Thyroid gland (tissue), 4 donors: ENCODE data around the gene PLCB1.

Experiments used
- POLR2A ChIP-seq, 2 donors: fragments of 450-650 bp; IDR thresholded peaks; one replicate each; pipeline ENCODE4 v1.6.1; 2017; ENCODE audit warnings: antibody characterized with exemption in 2 of 2, mild to moderate bottlenecking in 2 of 2, moderate library complexity in 1 of 2
- TF ChIP-seq, protein P1 (sequence below), 6 experiments: fragments of 200-600 bp in 3 of 6; fragments of 450-650 bp in 3 of 6; sonication (generic) in 3 of 6; IDR thresholded peaks; one replicate each; pipeline ENCODE4 v1.5.1; 2016 to 2019; ENCODE audit warnings: antibody characterized with exemption in 6 of 6, mild to moderate bottlenecking in 2 of 6, inconsistent platforms in 1 of 6, moderate library complexity in 1 of 6

DNA sequence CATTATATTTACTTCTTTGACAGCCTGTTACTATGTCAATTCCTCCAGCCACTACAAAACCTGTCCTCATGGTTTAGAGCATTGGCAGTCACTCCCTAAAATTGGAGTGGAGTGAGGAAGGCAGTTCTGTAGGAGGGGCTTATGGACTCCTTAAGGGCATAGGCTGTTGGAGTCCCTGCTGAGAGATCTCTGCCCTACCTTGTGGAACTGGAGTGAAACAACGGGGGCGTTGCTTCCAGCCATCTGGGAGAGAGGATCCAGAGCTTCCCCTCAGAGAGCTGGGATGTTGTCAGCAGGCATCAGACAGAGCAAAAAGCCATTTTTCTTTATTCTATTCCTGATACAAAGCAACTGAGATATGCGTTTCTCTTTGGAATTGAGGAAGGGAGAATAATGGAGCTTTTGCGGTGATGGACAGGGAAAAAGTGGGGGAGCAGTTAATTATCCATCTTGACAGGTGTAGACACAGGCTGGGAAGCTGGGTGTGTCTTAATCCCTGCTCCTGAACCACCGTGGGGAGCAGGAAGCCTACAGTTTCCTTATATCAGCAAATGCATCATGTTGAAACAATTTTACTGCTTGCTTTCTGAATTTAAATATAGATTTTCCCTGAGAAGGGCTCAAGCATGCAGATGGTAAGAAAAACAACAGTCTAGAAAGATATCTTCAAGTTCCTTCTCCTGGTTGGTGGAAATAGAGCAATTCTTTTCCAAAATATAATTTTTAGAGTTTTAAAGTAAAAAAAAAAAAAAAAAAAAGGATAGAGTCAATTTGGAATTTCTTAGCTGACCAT, 402.5 kb downstream of the PLCB1 start:
- TF ChIP-seq, protein P1, sequence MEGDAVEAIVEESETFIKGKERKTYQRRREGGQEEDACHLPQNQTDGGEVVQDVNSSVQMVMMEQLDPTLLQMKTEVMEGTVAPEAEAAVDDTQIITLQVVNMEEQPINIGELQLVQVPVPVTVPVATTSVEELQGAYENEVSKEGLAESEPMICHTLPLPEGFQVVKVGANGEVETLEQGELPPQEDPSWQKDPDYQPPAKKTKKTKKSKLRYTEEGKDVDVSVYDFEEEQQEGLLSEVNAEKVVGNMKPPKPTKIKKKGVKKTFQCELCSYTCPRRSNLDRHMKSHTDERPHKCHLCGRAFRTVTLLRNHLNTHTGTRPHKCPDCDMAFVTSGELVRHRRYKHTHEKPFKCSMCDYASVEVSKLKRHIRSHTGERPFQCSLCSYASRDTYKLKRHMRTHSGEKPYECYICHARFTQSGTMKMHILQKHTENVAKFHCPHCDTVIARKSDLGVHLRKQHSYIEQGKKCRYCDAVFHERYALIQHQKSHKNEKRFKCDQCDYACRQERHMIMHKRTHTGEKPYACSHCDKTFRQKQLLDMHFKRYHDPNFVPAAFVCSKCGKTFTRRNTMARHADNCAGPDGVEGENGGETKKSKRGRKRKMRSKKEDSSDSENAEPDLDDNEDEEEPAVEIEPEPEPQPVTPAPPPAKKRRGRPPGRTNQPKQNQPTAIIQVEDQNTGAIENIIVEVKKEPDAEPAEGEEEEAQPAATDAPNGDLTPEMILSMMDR (IDR thresholded peaks at IDR 0.05), result no peak
- TF ChIP-seq POLR2A (IDR thresholded peaks at IDR 0.05), result no peak
